A549 (cell line): Measurements from ENCODE around the gene MYO10.

ENCODE experiments used
- JUN ChIP-seq, 2 experiments: fragments of >200 bp; sonication (Bioruptor Twin); formaldehyde crosslinking; IDR thresholded peaks; 2 replicates in 1 of 2; 3 replicates in 1 of 2; pipeline ENCODE4 v1.6.1; 2016 to 2017
- MAZ ChIP-seq: fragments of 150-350 bp; IDR thresholded peaks from 2 replicates; pipeline ENCODE4 v1.6.1; 2014; ENCODE audit warnings: antibody characterized with exemption, low read depth, low read length, borderline replicate concordance
- POLR2A ChIP-seq: IDR thresholded peaks from 2 replicates; pipeline ENCODE4 v1.6.1; 2012; ENCODE audit warnings: mild to moderate bottlenecking, low read length

- TF ChIP-seq JUN (IDR thresholded peaks at IDR 0.05) (no peak), MAZ (no peak), POLR2A (no peak)
Observed at GRCh38 chr5:16934677-16935153, 1.4 kb downstream of the MYO10 start.
